SK-N-SH treated with all-trans-retinoic acid at 6 μM for 48 hours (cell line): ENCODE results near the gene GIPC1.

Experiments
- ATAC-seq: fragments of 200-7000 bp; cut with Tn5 transposase; 3 replicates; pipeline ENCODE4 v1.9.1; 2020; ENCODE audit warnings: mild to moderate bottlenecking, moderate library complexity
- ARNTL ChIP-seq: fragments of 450-650 bp; formaldehyde crosslinking; IDR thresholded peaks from 2 replicates; pipeline ENCODE4 v1.5.0; 2020; ENCODE audit warnings: low read depth, mild to moderate bottlenecking, moderate library complexity, borderline replicate concordance
- BACH2 ChIP-seq: fragments of 250-450 bp; sonication (Bioruptor Pico); IDR thresholded peaks from 2 replicates; pipeline ENCODE4 v1.9.0; 2021; ENCODE audit warnings: mild to moderate bottlenecking, borderline replicate concordance
- CSDC2 ChIP-seq: fragments of 250-450 bp; sonication (Bioruptor Pico); IDR thresholded peaks from 2 replicates; pipeline ENCODE4 v1.5.0; 2020; ENCODE audit warnings: mild to moderate bottlenecking, moderate library complexity
- ESRRG ChIP-seq: fragments of 250-450 bp; sonication (Bioruptor Pico); IDR thresholded peaks from 2 replicates; pipeline ENCODE4 v1.6.1; 2021; ENCODE audit warnings: mild to moderate bottlenecking
- GLIS3 ChIP-seq: fragments of 250-450 bp; sonication (Bioruptor Pico); IDR thresholded peaks from 2 replicates; pipeline ENCODE4 v1.5.0; 2020; ENCODE audit warnings: mild to moderate bottlenecking, moderate library complexity
- ISL1 ChIP-seq: fragments of 250-450 bp; sonication (Bioruptor Pico); IDR thresholded peaks from 2 replicates; pipeline ENCODE4 v2.1.2; 2022; ENCODE audit warnings: mild to moderate bottlenecking, moderate library complexity
- PATZ1 ChIP-seq: fragments of 250-450 bp; sonication (Bioruptor Pico); IDR thresholded peaks from 2 replicates; pipeline ENCODE4 v1.8.0; 2020; ENCODE audit warnings: mild to moderate bottlenecking, moderate library complexity, borderline replicate concordance
- PPARA ChIP-seq: fragments of 250-450 bp; sonication (Bioruptor Pico); IDR thresholded peaks from 2 replicates; pipeline ENCODE4 v1.5.0; 2020; ENCODE audit warnings: mild to moderate bottlenecking, borderline replicate concordance
- RARB ChIP-seq: fragments of 250-450 bp; sonication (Bioruptor Pico); IDR thresholded peaks from 2 replicates; pipeline ENCODE4 v1.8.0; 2021; ENCODE audit warnings: mild to moderate bottlenecking, moderate library complexity
- SNAI2 ChIP-seq: fragments of 250-450 bp; sonication (Bioruptor Pico); IDR thresholded peaks from 2 replicates; pipeline ENCODE4 v1.5.0; 2020; ENCODE audit warnings: mild to moderate bottlenecking, moderate library complexity
- TCF4 ChIP-seq: fragments of 250-450 bp; sonication (Bioruptor Pico); IDR thresholded peaks from 2 replicates; pipeline ENCODE4 v1.8.0; 2021; ENCODE audit warnings: mild to moderate bottlenecking, moderate library complexity, borderline replicate concordance
- TOX ChIP-seq: fragments of 250-450 bp; sonication (Bioruptor Pico); IDR thresholded peaks from 2 replicates; pipeline ENCODE4 v1.8.0; 2021; ENCODE audit warnings: mild to moderate bottlenecking, moderate library complexity, borderline replicate concordance
- ZC3H10 ChIP-seq: fragments of 250-450 bp; sonication (Bioruptor Pico); IDR thresholded peaks from 2 replicates; pipeline ENCODE4 v1.5.1; 2021; ENCODE audit warnings: mild to moderate bottlenecking, moderate library complexity
- ZNF565 ChIP-seq: fragments of 450-650 bp; formaldehyde crosslinking; conservative IDR thresholded peaks from 2 replicates; pipeline ENCODE4 v1.5.0; 2020; ENCODE audit warnings: low read depth, mild to moderate bottlenecking, moderate library complexity
- ZNF70 ChIP-seq: fragments of 450-650 bp; formaldehyde crosslinking; IDR thresholded peaks from 2 replicates; pipeline ENCODE4 v1.5.0; 2020; ENCODE audit warnings: mild to moderate bottlenecking, moderate library complexity
- ZNF8 ChIP-seq: fragments of 450-650 bp; formaldehyde crosslinking; IDR thresholded peaks from 2 replicates; pipeline ENCODE4 v1.5.0; 2020; ENCODE audit warnings: mild to moderate bottlenecking, moderate library complexity
- TF ChIP-seq, protein P1 (sequence below): fragments of 250-450 bp; sonication (Bioruptor Pico); IDR thresholded peaks from 2 replicates; pipeline ENCODE4 v1.5.1; 2020; ENCODE audit warnings: low read depth, mild to moderate bottlenecking, moderate library complexity
- TF ChIP-seq, protein P2 (sequence below): fragments of 250-450 bp; sonication (Bioruptor Pico); IDR thresholded peaks from 2 replicates; pipeline ENCODE4 v1.8.0; 2021; ENCODE audit warnings: low read depth, mild to moderate bottlenecking, moderate library complexity, borderline replicate concordance
- TF ChIP-seq, protein P3 (sequence below): fragments of 250-450 bp; sonication (Bioruptor Pico); IDR thresholded peaks from 2 replicates; pipeline ENCODE4 v1.5.0; 2020; ENCODE audit warnings: mild to moderate bottlenecking, moderate library complexity
- TF ChIP-seq, protein P4 (sequence below): fragments of 250-450 bp; sonication (Bioruptor Pico); IDR thresholded peaks from 2 replicates; pipeline ENCODE4 v1.5.1; 2021; ENCODE audit warnings: mild to moderate bottlenecking, moderate library complexity

Gene GIPC1

GRCh38 chr19:14540741-14541525 lies 45.0 kb upstream of the GIPC1 start (continued):
- TF ChIP-seq, protein P1, sequence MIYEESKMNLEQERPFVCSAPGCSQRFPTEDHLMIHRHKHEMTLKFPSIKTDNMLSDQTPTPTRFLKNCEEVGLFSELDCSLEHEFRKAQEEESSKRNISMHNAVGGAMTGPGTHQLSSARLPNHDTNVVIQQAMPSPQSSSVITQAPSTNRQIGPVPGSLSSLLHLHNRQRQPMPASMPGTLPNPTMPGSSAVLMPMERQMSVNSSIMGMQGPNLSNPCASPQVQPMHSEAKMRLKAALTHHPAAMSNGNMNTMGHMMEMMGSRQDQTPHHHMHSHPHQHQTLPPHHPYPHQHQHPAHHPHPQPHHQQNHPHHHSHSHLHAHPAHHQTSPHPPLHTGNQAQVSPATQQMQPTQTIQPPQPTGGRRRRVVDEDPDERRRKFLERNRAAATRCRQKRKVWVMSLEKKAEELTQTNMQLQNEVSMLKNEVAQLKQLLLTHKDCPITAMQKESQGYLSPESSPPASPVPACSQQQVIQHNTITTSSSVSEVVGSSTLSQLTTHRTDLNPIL (CRISPR knock-in tag), result no peak
- TF ChIP-seq GLIS3 (CRISPR knock-in tag) (no peak), PPARA (CRISPR knock-in tag) (no peak)

DNA sequence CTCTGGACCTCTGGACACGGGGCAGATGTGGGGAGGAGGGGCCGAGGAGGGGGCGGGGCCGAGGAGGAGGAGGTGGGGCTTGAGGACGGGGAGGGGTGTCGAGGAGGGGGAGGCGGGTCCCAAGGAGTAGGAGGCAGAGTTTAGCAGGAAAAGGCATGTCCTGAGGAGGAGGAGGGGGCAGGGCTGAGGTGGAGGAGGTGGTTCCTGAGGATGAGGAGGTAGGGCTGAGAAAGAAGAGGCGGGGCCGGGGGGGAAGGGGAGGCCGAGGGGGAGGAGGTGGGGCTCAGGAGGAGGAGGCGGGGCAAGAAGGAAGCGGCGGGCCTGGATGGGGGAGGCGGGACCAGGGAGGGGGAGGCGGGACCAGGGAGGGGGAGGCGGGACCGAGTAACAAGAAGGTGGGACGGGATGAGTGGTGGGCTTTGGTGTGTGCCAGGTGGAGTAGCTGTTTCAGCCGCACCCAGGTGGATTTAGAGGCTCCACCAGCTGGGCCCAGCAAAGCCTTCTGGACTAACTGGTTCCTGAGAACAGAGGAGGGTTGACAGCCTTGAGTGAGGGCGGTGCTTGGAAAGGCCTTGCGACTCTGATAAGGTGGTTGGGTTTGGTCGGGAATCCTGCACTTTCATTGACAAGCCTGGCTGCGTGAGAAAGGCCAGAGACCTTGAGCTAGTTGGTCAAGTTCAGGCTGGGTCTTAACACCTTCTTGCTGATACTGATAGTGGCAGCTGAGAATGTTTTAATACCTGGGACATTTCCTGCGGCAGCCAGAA lies 41.2 kb upstream of the GIPC1 start:
- TF ChIP-seq TCF4 (CRISPR knock-in tag) (no peak), ISL1 (CRISPR knock-in tag) (no peak), ESRRG (CRISPR knock-in tag) (no peak), GLIS3 (CRISPR knock-in tag) (no peak), TOX (no peak), PPARA (CRISPR knock-in tag) (no peak), ZNF565 (CRISPR knock-in tag) (no peak), ZNF8 (CRISPR knock-in tag) (no peak), BACH2 (CRISPR knock-in tag) (no peak)
- TF ChIP-seq, protein P2, sequence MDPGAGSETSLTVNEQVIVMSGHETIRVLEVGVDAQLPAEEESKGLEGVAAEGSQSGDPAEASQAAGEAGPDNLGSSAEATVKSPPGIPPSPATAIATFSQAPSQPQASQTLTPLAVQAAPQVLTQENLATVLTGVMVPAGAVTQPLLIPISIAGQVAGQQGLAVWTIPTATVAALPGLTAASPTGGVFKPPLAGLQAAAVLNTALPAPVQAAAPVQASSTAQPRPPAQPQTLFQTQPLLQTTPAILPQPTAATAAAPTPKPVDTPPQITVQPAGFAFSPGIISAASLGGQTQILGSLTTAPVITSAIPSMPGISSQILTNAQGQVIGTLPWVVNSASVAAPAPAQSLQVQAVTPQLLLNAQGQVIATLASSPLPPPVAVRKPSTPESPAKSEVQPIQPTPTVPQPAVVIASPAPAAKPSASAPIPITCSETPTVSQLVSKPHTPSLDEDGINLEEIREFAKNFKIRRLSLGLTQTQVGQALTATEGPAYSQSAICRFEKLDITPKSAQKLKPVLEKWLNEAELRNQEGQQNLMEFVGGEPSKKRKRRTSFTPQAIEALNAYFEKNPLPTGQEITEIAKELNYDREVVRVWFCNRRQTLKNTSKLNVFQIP (CRISPR knock-in tag), result no peak
- TF ChIP-seq, protein P3, sequence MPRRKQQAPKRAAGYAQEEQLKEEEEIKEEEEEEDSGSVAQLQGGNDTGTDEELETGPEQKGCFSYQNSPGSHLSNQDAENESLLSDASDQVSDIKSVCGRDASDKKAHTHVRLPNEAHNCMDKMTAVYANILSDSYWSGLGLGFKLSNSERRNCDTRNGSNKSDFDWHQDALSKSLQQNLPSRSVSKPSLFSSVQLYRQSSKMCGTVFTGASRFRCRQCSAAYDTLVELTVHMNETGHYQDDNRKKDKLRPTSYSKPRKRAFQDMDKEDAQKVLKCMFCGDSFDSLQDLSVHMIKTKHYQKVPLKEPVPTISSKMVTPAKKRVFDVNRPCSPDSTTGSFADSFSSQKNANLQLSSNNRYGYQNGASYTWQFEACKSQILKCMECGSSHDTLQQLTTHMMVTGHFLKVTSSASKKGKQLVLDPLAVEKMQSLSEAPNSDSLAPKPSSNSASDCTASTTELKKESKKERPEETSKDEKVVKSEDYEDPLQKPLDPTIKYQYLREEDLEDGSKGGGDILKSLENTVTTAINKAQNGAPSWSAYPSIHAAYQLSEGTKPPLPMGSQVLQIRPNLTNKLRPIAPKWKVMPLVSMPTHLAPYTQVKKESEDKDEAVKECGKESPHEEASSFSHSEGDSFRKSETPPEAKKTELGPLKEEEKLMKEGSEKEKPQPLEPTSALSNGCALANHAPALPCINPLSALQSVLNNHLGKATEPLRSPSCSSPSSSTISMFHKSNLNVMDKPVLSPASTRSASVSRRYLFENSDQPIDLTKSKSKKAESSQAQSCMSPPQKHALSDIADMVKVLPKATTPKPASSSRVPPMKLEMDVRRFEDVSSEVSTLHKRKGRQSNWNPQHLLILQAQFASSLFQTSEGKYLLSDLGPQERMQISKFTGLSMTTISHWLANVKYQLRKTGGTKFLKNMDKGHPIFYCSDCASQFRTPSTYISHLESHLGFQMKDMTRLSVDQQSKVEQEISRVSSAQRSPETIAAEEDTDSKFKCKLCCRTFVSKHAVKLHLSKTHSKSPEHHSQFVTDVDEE (CRISPR knock-in tag), result no peak
- ATAC-seq, result peak; percentile 63

- no peak for ATAC-seq
- TF ChIP-seq, protein P4, sequence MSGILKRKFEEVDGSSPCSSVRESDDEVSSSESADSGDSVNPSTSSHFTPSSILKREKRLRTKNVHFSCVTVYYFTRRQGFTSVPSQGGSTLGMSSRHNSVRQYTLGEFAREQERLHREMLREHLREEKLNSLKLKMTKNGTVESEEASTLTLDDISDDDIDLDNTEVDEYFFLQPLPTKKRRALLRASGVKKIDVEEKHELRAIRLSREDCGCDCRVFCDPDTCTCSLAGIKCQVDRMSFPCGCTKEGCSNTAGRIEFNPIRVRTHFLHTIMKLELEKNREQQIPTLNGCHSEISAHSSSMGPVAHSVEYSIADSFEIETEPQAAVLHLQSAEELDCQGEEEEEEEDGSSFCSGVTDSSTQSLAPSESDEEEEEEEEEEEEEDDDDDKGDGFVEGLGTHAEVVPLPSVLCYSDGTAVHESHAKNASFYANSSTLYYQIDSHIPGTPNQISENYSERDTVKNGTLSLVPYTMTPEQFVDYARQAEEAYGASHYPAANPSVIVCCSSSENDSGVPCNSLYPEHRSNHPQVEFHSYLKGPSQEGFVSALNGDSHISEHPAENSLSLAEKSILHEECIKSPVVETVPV, result no peak
- TF ChIP-seq GLIS3 (CRISPR knock-in tag), result no peak
Observed at GRCh38 chr19:14533450-14533849, 37.5 kb upstream of the GIPC1 start.

DNA sequence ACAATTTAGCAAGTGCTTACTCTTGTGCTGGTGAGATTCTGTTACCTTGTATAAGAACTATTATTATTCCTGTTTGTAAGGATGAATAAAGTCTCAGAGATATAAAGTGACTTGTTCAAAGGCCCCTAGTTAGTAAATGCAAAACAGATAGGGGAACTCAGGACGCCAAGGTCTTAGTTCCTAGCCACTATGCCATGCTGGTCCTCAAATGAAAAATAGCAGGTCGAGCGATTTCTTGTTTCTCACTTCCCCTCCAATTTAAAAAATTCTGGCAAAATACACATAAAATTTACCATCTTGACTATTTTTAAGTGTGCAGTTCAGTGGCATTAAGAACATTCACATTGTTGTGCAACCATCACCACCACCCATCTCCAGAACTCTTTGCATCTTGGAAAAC lies 34.6 kb upstream of the GIPC1 start:
- TF ChIP-seq RARB (no peak), GLIS3 (CRISPR knock-in tag) (no peak), BACH2 (CRISPR knock-in tag) (no peak), ZNF8 (CRISPR knock-in tag) (no peak), ISL1 (CRISPR knock-in tag) (no peak), TOX (no peak), SNAI2 (CRISPR knock-in tag) (no peak), CSDC2 (CRISPR knock-in tag) (no peak), ZC3H10 (CRISPR knock-in tag) (no peak), ZNF70 (CRISPR knock-in tag) (no peak), TCF4 (CRISPR knock-in tag) (no peak), ARNTL (CRISPR knock-in tag) (no peak), PATZ1 (CRISPR knock-in tag) (no peak)
- TF ChIP-seq, protein P3 (CRISPR knock-in tag), result no peak

More for the DNA sequence above, 34.6 kb upstream of the GIPC1 start:
- ATAC-seq, result no peak
